T-cell (primary cell): Measurements from ENCODE around the gene RAB11FIP3. TPM values are rescaled to one million over a fixed set of nuclear protein-coding genes. Genes with fewer than 3 reads are reported as not detected.
"Not testable (repeated sequence)": the region's sequence is repeated elsewhere in the genome, so short reads cannot be mapped to it uniquely, and the experiment has no call there.

Experiments
- ATAC-seq, 4 experiments: fragments of 200-7000 bp in 3 of 4; fragments of 150-1000 bp in 1 of 4; cut with Tn5 transposase; replicated peaks in 1 of 4; 1 replicate in 3 of 4; 2 replicates in 1 of 4; pipeline ENCODE4 v1.10.0; 2021; ENCODE audit warnings: moderate library complexity in 3 of 4, mild to moderate bottlenecking in 2 of 4, moderate number of reproducible peaks in 1 of 4
- CTCF ChIA-PET, 2 donors: fragments of 300-600 bp; sonication (Branson Sonifier 250); formaldehyde crosslinking; loops; one replicate each; lab custom pipeline; 2022; ENCODE audit warnings: antibody characterized with exemption in 2 of 2; lab: Charles Lee
- POLR2A ChIA-PET, 2 donors: fragments of 300-600 bp; sonication (Branson Sonifier 250); formaldehyde crosslinking; loops; one replicate each; lab custom pipeline; 2022; ENCODE audit warnings: antibody characterized with exemption in 2 of 2; lab: Charles Lee
- DNase-seq, 35 experiments: peaks; one replicate each; pipeline versions ENCODE4 v3.0.0 to v3.0.0-alpha.2; 2013 to 2023
- H3K27ac ChIP-seq: one replicate; pipeline ENCODE4 v1.5.1; 2013; ENCODE audit warnings: low read length
- H3K27me3 ChIP-seq, 2 experiments: replicated peaks in 1 of 2; 1 replicate in 1 of 2; 2 replicates in 1 of 2; pipeline versions ENCODE4 v1.6.1 to v1.7.0; 2013; ENCODE audit warnings: low read length in 1 of 2, mixed read lengths in 1 of 2; ENCODE audit not compliant: control insufficient read depth in 2 of 2, insufficient read depth in 2 of 2; ENCODE audit errors: extremely low read depth in 1 of 2
- H3K36me3 ChIP-seq, 2 donors: 1 replicate in 1 of 2; 2 replicates in 1 of 2; pipeline versions ENCODE4 v1.6.1 to v1.7.0; 2013; ENCODE audit warnings: low read length in 1 of 2; ENCODE audit not compliant: control insufficient read depth in 2 of 2, insufficient read depth in 1 of 2; ENCODE audit errors: extremely low read depth in 1 of 2
- H3K4me1 ChIP-seq, 2 experiments: 1 replicate in 1 of 2; 2 replicates in 1 of 2; pipeline versions ENCODE4 v1.6.1 to v1.7.0; 2013; ENCODE audit warnings: low read length in 2 of 2, mixed read lengths in 1 of 2; ENCODE audit not compliant: insufficient read depth in 2 of 2, control insufficient read depth in 1 of 2; ENCODE audit errors: extremely low read depth in 1 of 2
- H3K4me3 ChIP-seq, 2 donors: 1 replicate in 1 of 2; 2 replicates in 1 of 2; pipeline versions ENCODE4 v1.5.1 to v1.7.0; 2013; ENCODE audit warnings: mild to moderate bottlenecking in 2 of 2, low read length in 1 of 2, moderate library complexity in 1 of 2; ENCODE audit not compliant: control insufficient read depth in 1 of 2; ENCODE audit errors: extremely low read depth in 1 of 2
- H3K9me3 ChIP-seq: 2 replicates; pipeline ENCODE4 v1.7.0; 2013
- H3K27ac Mint-ChIP-seq, 2 donors: one replicate each; pipeline ENCODE4 v1.8.0; 2020 to 2021; ENCODE audit warnings: mild to moderate bottlenecking in 2 of 2, mixed read lengths in 2 of 2
- H3K27me3 Mint-ChIP-seq, 2 donors: one replicate each; pipeline ENCODE4 v1.8.0; 2021 to 2022; ENCODE audit warnings: mixed read lengths in 2 of 2
- H3K36me3 Mint-ChIP-seq: one replicate; pipeline ENCODE4 v1.8.0; 2021; ENCODE audit warnings: mixed read lengths
- H3K4me1 Mint-ChIP-seq, 3 donors: one replicate each; pipeline ENCODE4 v1.8.0; 2020 to 2022; ENCODE audit warnings: mixed read lengths in 3 of 3, mild to moderate bottlenecking in 1 of 3
- H3K4me3 Mint-ChIP-seq, 3 donors: one replicate each; pipeline ENCODE4 v1.8.0; 2020 to 2022; ENCODE audit warnings: mild to moderate bottlenecking in 3 of 3, mixed read lengths in 3 of 3, moderate library complexity in 3 of 3
- H3K9me3 Mint-ChIP-seq, 3 donors: one replicate each; pipeline ENCODE4 v1.8.0; 2020 to 2022; ENCODE audit warnings: mixed read lengths in 3 of 3
- WGBS: methylation state at CpG from one replicate; pipeline ENCODE4 v1.1.5; 2013; ENCODE audit warnings: missing lambda C conversion rate; ENCODE audit not compliant: insufficient coverage; 5-methylcytosine and 5-hydroxymethylcytosine counted together
- total RNA-seq, 35 experiments: library from RNA in 6 of 35; stranded (reverse) in 6 of 35; fragments of 120-200 nt in 1 of 35; gene quantifications; one replicate each; pipeline versions ENCODE4 v1.2.1 to v1.2.4 and lab custom pipeline; 2013 to 2026

RAB11FIP3 gene
- total RNA-seq, 5 donors from 2014 or later (not counting 1 experiment from before 2014, with no cell fraction given) = 36.9 to 49.0 (median 44.1) TPM

GRCh38 chr16:405548-406506 is 19.6 kb upstream of the RAB11FIP3 start:
- ATAC-seq = no peak
- H3K27ac Mint-ChIP-seq = no peak overlapping the region
- H3K4me3 ChIP-seq = no peak overlapping the region
- WGBS = 85% methylated on average over 18 of the region's 27 CpGs
- no peaks in the 10 kb centered on the region for H3K36me3 Mint-ChIP-seq
- ChIA-PET CTCF (no interaction called here), POLR2A (no interaction called here)
- peaks cover 0 to 6% of the 10 kb centered on the region in 2 experiments for H3K4me1 ChIP-seq
- no peak overlapping the region for H3K27ac ChIP-seq
- H3K27me3 Mint-ChIP-seq = no peaks in the 10 kb centered on the region
- no peak for DNase-seq
- H3K9me3 Mint-ChIP-seq = no peaks in the 10 kb centered on the region
- H3K36me3 ChIP-seq = no peaks in the 10 kb centered on the region
- H3K27me3 ChIP-seq = peaks cover 0 to 3% of the 10 kb centered on the region in 2 experiments
- no peak overlapping the region for H3K4me3 Mint-ChIP-seq
- H3K9me3 ChIP-seq = no peaks in the 10 kb centered on the region
- peaks cover 0 to under 1% (median 0%) of the 10 kb centered on the region in 3 donors for H3K4me1 Mint-ChIP-seq

- ChIA-PET CTCF (interaction anchor here in 1 of 2 donors (0.7 kb wide), 1 partner anchor 25 kb away, joined by 3 read pairs; no protein-coding TSS in a partner anchor), POLR2A (no interaction called here)
- Mint-ChIP-seq H3K27me3 (no peaks in the 10 kb centered on the region), H3K4me1 (no peaks in the 10 kb centered on the region), H3K27ac (no peak overlapping the region), H3K9me3 (no peaks in the 10 kb centered on the region), H3K4me3 (no peak overlapping the region), H3K36me3 (no peaks in the 10 kb centered on the region)
- 91% methylated on average over 10 of the region's 16 CpGs for WGBS
- H3K9me3 ChIP-seq = no peaks in the 10 kb centered on the region
- ATAC-seq (no peak), DNase-seq (no peak)
- H3K27me3 ChIP-seq = peaks cover 0 to 3% of the 10 kb centered on the region in 2 experiments
- no peak overlapping the region for H3K27ac ChIP-seq
- no peak overlapping the region for H3K4me3 ChIP-seq
- peaks cover 0 to 2% of the 10 kb centered on the region in 2 experiments for H3K4me1 ChIP-seq
- H3K36me3 ChIP-seq = no peaks in the 10 kb centered on the region
Measured at GRCh38 chr16:407253-407652, 18.2 kb upstream of the RAB11FIP3 start.

- Mint-ChIP-seq H3K27me3 (no peaks in the 10 kb centered on the region), H3K4me1 (no peaks in the 10 kb centered on the region), H3K9me3 (no peaks in the 10 kb centered on the region), H3K36me3 (no peaks in the 10 kb centered on the region), H3K4me3 (no peak overlapping the region), H3K27ac (no peak overlapping the region)
- WGBS = 92% methylated on average over 34 of the region's 36 CpGs
- DNase-seq = no peak
- ChIA-PET POLR2A (no interaction called here), CTCF (no interaction called here)
- H3K4me1 ChIP-seq = no peaks in the 10 kb centered on the region
- peaks cover 0 to 3% of the 10 kb centered on the region in 2 experiments for H3K27me3 ChIP-seq
- no peak overlapping the region for H3K27ac ChIP-seq
- no peak overlapping the region for H3K4me3 ChIP-seq
- no peaks in the 10 kb centered on the region for H3K36me3 ChIP-seq
- ATAC-seq = no peak
- H3K9me3 ChIP-seq = no peaks in the 10 kb centered on the region
Measured at GRCh38 chr16:410516-411178, 14.8 kb upstream of the RAB11FIP3 start.

GRCh38 chr16:411576-412265 is 13.7 kb upstream of the RAB11FIP3 start:
- ATAC-seq (no peak), DNase-seq (no peak)
- H3K9me3 ChIP-seq = no peaks in the 10 kb centered on the region
- Mint-ChIP-seq H3K4me3 (no peak overlapping the region), H3K36me3 (no peaks in the 10 kb centered on the region), H3K27me3 (no peaks in the 10 kb centered on the region), H3K9me3 (no peaks in the 10 kb centered on the region), H3K4me1 (no peaks in the 10 kb centered on the region), H3K27ac (no peak overlapping the region)
- peaks cover 0 to 3% of the 10 kb centered on the region in 2 experiments for H3K27me3 ChIP-seq
- 94% methylated on average over 21 of the region's 26 CpGs for WGBS
- ChIA-PET POLR2A (no interaction called here), CTCF (no interaction called here)
- H3K4me1 ChIP-seq = no peaks in the 10 kb centered on the region
- H3K4me3 ChIP-seq = no peak overlapping the region
- no peaks in the 10 kb centered on the region for H3K36me3 ChIP-seq
- no peak overlapping the region for H3K27ac ChIP-seq

GRCh38 chr16:414395-415169 is 10.9 kb upstream of the RAB11FIP3 start:
- H3K27me3 Mint-ChIP-seq = no peaks in the 10 kb centered on the region
- Histone ChIP-seq H3K4me1 (no peaks in the 10 kb centered on the region), H3K36me3 (no peaks in the 10 kb centered on the region), H3K4me3 (no peak overlapping the region), H3K27me3 (no peaks in the 10 kb centered on the region), H3K9me3 (no peaks in the 10 kb centered on the region), H3K27ac (no peak overlapping the region)
- WGBS = 91% methylated on average over 15 of the region's 21 CpGs
- ChIA-PET CTCF (interaction anchor here in 1 of 2 donors (0.6 kb wide), 1 partner anchor 41 kb away, joined by 3 read pairs; no protein-coding TSS in a partner anchor), POLR2A (no interaction called here)
- no peak overlapping the region for H3K27ac Mint-ChIP-seq
- no peak for ATAC-seq
- DNase-seq = no peak
- H3K9me3 Mint-ChIP-seq = no peaks in the 10 kb centered on the region
- H3K36me3 Mint-ChIP-seq = no peaks in the 10 kb centered on the region
- H3K4me3 Mint-ChIP-seq = no peak overlapping the region
- no peaks in the 10 kb centered on the region for H3K4me1 Mint-ChIP-seq

GRCh38 chr16:415170-415498 is 10.3 kb upstream of the RAB11FIP3 start:
- H3K4me1 Mint-ChIP-seq, H3K27me3 ChIP-seq, ATAC-seq, H3K27ac Mint-ChIP-seq, H3K9me3 ChIP-seq, H3K36me3 ChIP-seq, H3K4me3 Mint-ChIP-seq, H3K27me3 Mint-ChIP-seq, H3K27ac ChIP-seq, H3K9me3 Mint-ChIP-seq, H3K36me3 Mint-ChIP-seq, POLR2A ChIA-PET, DNase-seq, H3K4me1 ChIP-seq, H3K4me3 ChIP-seq: not testable (repeated sequence)
- CTCF ChIA-PET = interaction anchor here in 1 of 2 donors (0.6 kb wide), 1 partner anchor 40 kb away, joined by 3 read pairs; no protein-coding TSS in a partner anchor
- 86% methylated on average over 1 of the region's 3 CpGs for WGBS
